K562 (cell line): Measurements from ENCODE around the gene NFIL3.
A peak's percentile ranks its signal among the peaks of the same experiment; 100 is the strongest.

ENCODE experiments used
- CREBBP ChIP-seq: IDR thresholded peaks from one replicate; pipeline ENCODE4 v1.6.1; 2012; ENCODE audit warnings: low read depth, mild to moderate bottlenecking, control low read depth, inconsistent platforms, low read length
- CTCF ChIP-seq, 3 experiments: IDR thresholded peaks in 2 of 3; conservative IDR thresholded peaks in 1 of 3; 2 replicates each; pipeline ENCODE4 v1.5.1; 2011 to 2012; ENCODE audit warnings: low read length in 3 of 3, mild to moderate bottlenecking in 3 of 3, control low read depth in 2 of 3, improper control_type of control experiment in 1 of 3, inconsistent platforms in 1 of 3, low read depth in 1 of 3, mixed read lengths in 1 of 3, moderate library complexity in 1 of 3; ENCODE audit not compliant: insufficient read depth in 2 of 3
- DDX20 ChIP-seq: fragments of 450-650 bp; IDR thresholded peaks from 2 replicates; pipeline ENCODE4 v1.6.1; 2016; ENCODE audit warnings: missing genetic modification characterization, low read depth, mild to moderate bottlenecking, missing compliant biosample characterization, moderate library complexity
- E2F5 ChIP-seq: sonication (generic); formaldehyde crosslinking; IDR thresholded peaks from 2 replicates; pipeline ENCODE4 v1.8.0; 2022; ENCODE audit warnings: mild to moderate bottlenecking, missing genetic modification reagents
- EP300 ChIP-seq: IDR thresholded peaks from 2 replicates; pipeline ENCODE4 v1.6.1; 2012; ENCODE audit warnings: low read length, improper control_type of control experiment
- EP400 ChIP-seq: fragments of 450-650 bp; IDR thresholded peaks from 2 replicates; pipeline ENCODE4 v1.6.1; 2017; ENCODE audit warnings: antibody characterized with exemption, mild to moderate bottlenecking, moderate library complexity
- HMG20B ChIP-seq: fragments of 250-450 bp; sonication (Bioruptor Pico); IDR thresholded peaks from 2 replicates; pipeline ENCODE4 v1.5.0; 2021; ENCODE audit warnings: mild to moderate bottlenecking
- NFE2L1 ChIP-seq: fragments of 450-650 bp; IDR thresholded peaks from 2 replicates; pipeline ENCODE4 v1.6.1; 2016; ENCODE audit warnings: missing genetic modification characterization, low read depth, mild to moderate bottlenecking, missing compliant biosample characterization, moderate library complexity, borderline replicate concordance
- NFYB ChIP-seq: IDR thresholded peaks from 2 replicates; pipeline ENCODE4 v1.6.1; 2011; ENCODE audit warnings: mild to moderate bottlenecking, moderate library complexity; ENCODE audit not compliant: insufficient read length; ENCODE audit errors: extremely low read depth
- SNIP1 ChIP-seq: fragments of 450-650 bp; IDR thresholded peaks from 2 replicates; pipeline ENCODE4 v1.7.1; 2017; ENCODE audit warnings: low read depth, mild to moderate bottlenecking
- ZBTB33 ChIP-seq: sonication (generic); formaldehyde crosslinking; IDR thresholded peaks from 2 replicates; pipeline ENCODE4 v1.8.1; 2023; ENCODE audit warnings: mild to moderate bottlenecking, missing genetic modification reagents
- ZBTB9 ChIP-seq: fragments of 450-650 bp; formaldehyde crosslinking; IDR thresholded peaks from 2 replicates; pipeline ENCODE4 v1.4.0; 2020; ENCODE audit warnings: mild to moderate bottlenecking, moderate library complexity
- ZFP91 ChIP-seq: sonication (generic); formaldehyde crosslinking; IDR thresholded peaks from 2 replicates; pipeline ENCODE4 v1.8.0; 2022; ENCODE audit warnings: mild to moderate bottlenecking, missing genetic modification reagents

GRCh38 chr9:91424403-91425176 is 958 bp upstream of the NFIL3 start:
- TF ChIP-seq CTCF (IDR thresholded peaks at IDR 0.05 in 2 of 3, conservative IDR thresholded peaks at IDR 0.05 in 1 of 3; ENCODE audit: insufficient read depth in 2 of 3, low read depth in 1 of 3, low read length in 3 of 3) (peak in 2 of 3 experiments; percentile 24 to 38; a peak in 3 of 6 replicates), NFE2L1 (tag) (no peak), SNIP1 (no peak), E2F5 (CRISPR knock-in tag) (no peak), ZBTB9 (CRISPR knock-in tag) (no peak), NFYB (no peak), HMG20B (CRISPR knock-in tag) (no peak), ZBTB33 (CRISPR knock-in tag) (no peak), EP300 (no peak), ZFP91 (CRISPR knock-in tag) (no peak), EP400 (peak; percentile 60), DDX20 (tag) (no peak), CREBBP (no peak)
